Neutrophil (primary cell): ENCODE data around the gene DAB1.

ENCODE experiments used
- H3K27ac ChIP-seq: fragments of 200-600 bp; sonication (generic); 2 replicates; pipeline ENCODE4 v1.5.1; 2016; ENCODE audit warnings: mild to moderate bottlenecking, moderate library complexity
- H3K27me3 ChIP-seq: fragments of 200-600 bp; sonication (generic); 2 replicates; pipeline ENCODE4 v1.6.0; 2016; ENCODE audit warnings: mild to moderate bottlenecking
- H3K36me3 ChIP-seq: fragments of 200-600 bp; sonication (generic); 2 replicates; pipeline ENCODE4 v1.5.1; 2017
- H3K4me1 ChIP-seq, 2 experiments: fragments of 200-600 bp in 1 of 2; sonication (generic) in 1 of 2; 1 replicate in 1 of 2; 2 replicates in 1 of 2; pipeline versions ENCODE4 v1.5.1 to v1.6.1; 2013 to 2016; ENCODE audit warnings: low read depth in 1 of 2, low read length in 1 of 2, mild to moderate bottlenecking in 1 of 2, moderate library complexity in 1 of 2; ENCODE audit not compliant: control insufficient read depth in 1 of 2, insufficient read depth in 1 of 2
- H3K4me3 ChIP-seq, 2 experiments: fragments of 200-600 bp in 1 of 2; sonication (generic) in 1 of 2; 1 replicate in 1 of 2; 2 replicates in 1 of 2; pipeline ENCODE4 v1.5.1; 2013 to 2016; ENCODE audit warnings: low read depth in 1 of 2, low read length in 1 of 2, mild to moderate bottlenecking in 1 of 2, moderate library complexity in 1 of 2
- H3K9me3 ChIP-seq: fragments of 200-600 bp; sonication (generic); 2 replicates; pipeline ENCODE4 v1.5.1; 2016
- TF ChIP-seq, protein P1 (sequence below): fragments of 200-600 bp; sonication (generic); IDR thresholded peaks from 2 replicates; pipeline ENCODE4 v1.5.1; 2016; ENCODE audit warnings: antibody characterized with exemption

Gene DAB1

DNA sequence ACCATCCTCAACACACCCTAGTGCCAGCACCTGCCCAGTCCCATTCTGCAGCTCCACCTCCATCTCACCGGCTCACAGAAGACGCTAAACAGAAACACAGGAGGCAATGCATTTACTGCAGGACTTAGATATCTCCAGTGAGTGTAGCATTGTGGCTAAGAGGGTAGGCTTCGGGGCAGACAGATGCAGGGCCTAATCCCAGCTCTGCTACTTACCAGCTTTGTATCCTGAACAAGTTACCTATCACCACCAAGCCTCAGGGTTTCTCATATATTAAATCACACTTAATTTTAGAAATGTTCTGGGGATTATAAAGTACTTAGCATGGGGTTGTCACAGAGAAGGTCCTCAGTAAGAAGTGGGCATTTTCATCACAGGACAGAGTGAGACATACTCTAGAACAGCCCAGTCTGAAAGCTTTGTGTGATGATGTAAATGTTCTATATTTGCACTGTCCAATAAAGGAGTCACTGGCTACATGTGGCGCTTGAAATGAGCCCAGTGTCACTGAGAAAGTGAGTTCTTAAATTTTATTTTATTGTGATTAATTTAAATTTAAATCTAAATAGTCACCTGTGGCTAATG is 308.7 kb downstream of the DAB1 start:
- Histone ChIP-seq H3K27me3 (no peaks in the 10 kb centered on the region), H3K4me1 (no peaks in the 10 kb centered on the region), H3K36me3 (no peaks in the 10 kb centered on the region)

GRCh38 chr1:57112148-57112547 is 311.7 kb downstream of the DAB1 start:
- Histone ChIP-seq H3K27ac (no peak overlapping the region), H3K36me3 (no peaks in the 10 kb centered on the region), H3K4me1 (no peaks in the 10 kb centered on the region), H3K27me3 (no peaks in the 10 kb centered on the region), H3K9me3 (no peaks in the 10 kb centered on the region), H3K4me3 (no peak overlapping the region)
- TF ChIP-seq, protein P1, sequence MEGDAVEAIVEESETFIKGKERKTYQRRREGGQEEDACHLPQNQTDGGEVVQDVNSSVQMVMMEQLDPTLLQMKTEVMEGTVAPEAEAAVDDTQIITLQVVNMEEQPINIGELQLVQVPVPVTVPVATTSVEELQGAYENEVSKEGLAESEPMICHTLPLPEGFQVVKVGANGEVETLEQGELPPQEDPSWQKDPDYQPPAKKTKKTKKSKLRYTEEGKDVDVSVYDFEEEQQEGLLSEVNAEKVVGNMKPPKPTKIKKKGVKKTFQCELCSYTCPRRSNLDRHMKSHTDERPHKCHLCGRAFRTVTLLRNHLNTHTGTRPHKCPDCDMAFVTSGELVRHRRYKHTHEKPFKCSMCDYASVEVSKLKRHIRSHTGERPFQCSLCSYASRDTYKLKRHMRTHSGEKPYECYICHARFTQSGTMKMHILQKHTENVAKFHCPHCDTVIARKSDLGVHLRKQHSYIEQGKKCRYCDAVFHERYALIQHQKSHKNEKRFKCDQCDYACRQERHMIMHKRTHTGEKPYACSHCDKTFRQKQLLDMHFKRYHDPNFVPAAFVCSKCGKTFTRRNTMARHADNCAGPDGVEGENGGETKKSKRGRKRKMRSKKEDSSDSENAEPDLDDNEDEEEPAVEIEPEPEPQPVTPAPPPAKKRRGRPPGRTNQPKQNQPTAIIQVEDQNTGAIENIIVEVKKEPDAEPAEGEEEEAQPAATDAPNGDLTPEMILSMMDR: no peak

More for the DNA sequence above, 308.7 kb downstream of the DAB1 start:
- TF ChIP-seq, protein P1: no peak
- Histone ChIP-seq H3K4me3 (no peak overlapping the region), H3K27ac (no peak overlapping the region), H3K9me3 (no peaks in the 10 kb centered on the region)

DNA sequence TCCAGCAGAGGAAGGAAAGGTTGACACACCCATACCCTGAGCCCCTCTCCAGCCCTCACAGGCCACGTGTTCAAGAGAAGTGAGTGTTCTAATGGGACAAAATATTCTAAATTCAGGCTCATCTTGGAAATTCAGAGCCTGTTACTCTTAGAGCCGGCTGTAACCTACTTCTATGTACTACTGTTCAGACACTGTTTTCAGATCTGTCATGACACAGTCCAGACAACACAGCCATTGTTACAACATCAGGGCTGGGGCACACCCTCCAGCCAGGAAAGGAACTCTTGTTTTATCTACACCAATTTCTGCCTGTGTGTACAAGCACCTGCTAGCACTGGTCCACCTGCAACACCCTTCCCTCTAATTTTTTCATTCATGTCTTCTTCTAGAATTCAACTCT is 312.7 kb downstream of the DAB1 start:
- TF ChIP-seq, protein P1: no peak
- Histone ChIP-seq H3K27ac (no peak overlapping the region), H3K4me3 (no peak overlapping the region), H3K4me1 (no peaks in the 10 kb centered on the region), H3K9me3 (no peaks in the 10 kb centered on the region), H3K27me3 (no peaks in the 10 kb centered on the region), H3K36me3 (no peaks in the 10 kb centered on the region)

DNA sequence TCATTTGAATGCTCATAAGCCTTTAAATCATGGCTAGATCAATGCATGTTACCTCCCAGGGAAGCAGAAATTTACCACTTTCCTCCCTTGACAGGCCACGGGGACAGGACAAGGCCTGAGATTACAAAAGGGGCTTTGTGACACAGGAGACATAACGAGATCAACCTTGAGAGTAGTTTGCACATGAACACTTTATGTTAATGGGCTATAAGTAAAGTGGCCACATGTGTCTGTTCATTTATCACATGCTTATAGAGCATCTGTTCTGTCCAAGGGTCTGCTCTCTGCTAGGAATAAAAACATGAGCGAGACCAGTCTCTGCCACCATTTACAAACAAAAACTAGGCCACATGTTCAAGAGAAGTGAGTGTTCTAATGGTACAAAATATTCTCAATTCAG is 314.0 kb downstream of the DAB1 start:
- H3K36me3 ChIP-seq: no peaks in the 10 kb centered on the region
- TF ChIP-seq, protein P1: no peak
- no peaks in the 10 kb centered on the region for H3K4me1 ChIP-seq

DNA sequence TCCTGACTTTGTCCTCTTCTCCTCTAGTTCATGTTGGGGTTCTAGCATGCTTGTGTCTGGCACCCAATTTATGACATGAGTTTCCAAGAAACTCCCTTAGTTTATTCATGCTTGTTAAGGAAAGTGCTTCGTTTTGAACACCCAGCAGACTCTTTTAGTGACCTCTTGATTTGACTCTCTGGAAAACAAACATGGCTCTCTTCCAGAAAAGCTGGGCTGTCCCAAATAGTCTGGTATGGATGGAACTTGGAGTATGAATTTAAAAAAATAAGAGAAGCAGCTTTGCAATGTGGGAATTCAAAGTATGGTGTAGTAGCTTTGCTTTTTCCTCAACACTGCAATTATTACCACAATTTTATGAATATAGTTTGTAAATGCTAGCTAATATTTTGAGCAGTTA is 314.6 kb downstream of the DAB1 start:
- H3K4me1 ChIP-seq: no peaks in the 10 kb centered on the region
- H3K4me3 ChIP-seq: no peak overlapping the region
- no peaks in the 10 kb centered on the region for H3K9me3 ChIP-seq
- TF ChIP-seq, protein P1: no peak
- H3K36me3 ChIP-seq: no peaks in the 10 kb centered on the region
- H3K27ac ChIP-seq: no peak overlapping the region
- H3K27me3 ChIP-seq: no peaks in the 10 kb centered on the region

More for the DNA sequence above, 314.0 kb downstream of the DAB1 start:
- H3K4me3 ChIP-seq: no peak overlapping the region
- no peak overlapping the region for H3K27ac ChIP-seq
- H3K9me3 ChIP-seq: no peaks in the 10 kb centered on the region
- H3K27me3 ChIP-seq: no peaks in the 10 kb centered on the region
